Choroid plexus epithelial cell (primary cell): ENCODE data around the gene NKAIN2.

Experiments used
- DNase-seq: peaks from one replicate; pipeline ENCODE4 v3.0.0-alpha.2; 2010; ENCODE audit warnings: low read depth
- H3K4me3 ChIP-seq: 2 replicates; pipeline ENCODE4 v1.5.1; 2011; ENCODE audit warnings: low read depth, mild to moderate bottlenecking, control low read depth, low read length, moderate library complexity
- TF ChIP-seq, protein P1 (sequence below): conservative IDR thresholded peaks from 2 replicates; pipeline ENCODE4 v1.5.1; 2011; ENCODE audit warnings: low read depth, mild to moderate bottlenecking, control low read depth, inconsistent platforms, low read length, moderate library complexity

NKAIN2 gene

DNA sequence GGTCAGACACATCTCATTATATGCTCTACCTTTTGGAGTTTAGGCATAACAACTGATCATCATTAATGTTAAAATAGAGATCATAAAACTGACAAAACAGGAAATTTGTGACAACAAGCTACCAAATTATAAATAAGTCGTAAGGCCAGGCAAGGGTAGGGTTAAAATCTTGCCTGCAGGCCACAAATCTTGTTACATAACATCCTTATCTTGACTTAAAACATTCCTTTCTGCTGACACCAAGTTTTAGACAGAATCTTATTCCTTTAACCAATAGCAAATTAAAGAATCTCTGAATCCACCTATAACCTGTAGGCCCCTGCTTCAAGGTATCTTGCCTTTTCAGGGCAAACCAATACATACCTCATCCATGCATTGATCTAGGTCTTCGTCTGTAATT is 32.5 kb upstream of the NKAIN2 start:
- DNase-seq, result peak; percentile 49
- no peak overlapping the region for H3K4me3 ChIP-seq
- TF ChIP-seq, protein P1, sequence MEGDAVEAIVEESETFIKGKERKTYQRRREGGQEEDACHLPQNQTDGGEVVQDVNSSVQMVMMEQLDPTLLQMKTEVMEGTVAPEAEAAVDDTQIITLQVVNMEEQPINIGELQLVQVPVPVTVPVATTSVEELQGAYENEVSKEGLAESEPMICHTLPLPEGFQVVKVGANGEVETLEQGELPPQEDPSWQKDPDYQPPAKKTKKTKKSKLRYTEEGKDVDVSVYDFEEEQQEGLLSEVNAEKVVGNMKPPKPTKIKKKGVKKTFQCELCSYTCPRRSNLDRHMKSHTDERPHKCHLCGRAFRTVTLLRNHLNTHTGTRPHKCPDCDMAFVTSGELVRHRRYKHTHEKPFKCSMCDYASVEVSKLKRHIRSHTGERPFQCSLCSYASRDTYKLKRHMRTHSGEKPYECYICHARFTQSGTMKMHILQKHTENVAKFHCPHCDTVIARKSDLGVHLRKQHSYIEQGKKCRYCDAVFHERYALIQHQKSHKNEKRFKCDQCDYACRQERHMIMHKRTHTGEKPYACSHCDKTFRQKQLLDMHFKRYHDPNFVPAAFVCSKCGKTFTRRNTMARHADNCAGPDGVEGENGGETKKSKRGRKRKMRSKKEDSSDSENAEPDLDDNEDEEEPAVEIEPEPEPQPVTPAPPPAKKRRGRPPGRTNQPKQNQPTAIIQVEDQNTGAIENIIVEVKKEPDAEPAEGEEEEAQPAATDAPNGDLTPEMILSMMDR, result no peak

DNA sequence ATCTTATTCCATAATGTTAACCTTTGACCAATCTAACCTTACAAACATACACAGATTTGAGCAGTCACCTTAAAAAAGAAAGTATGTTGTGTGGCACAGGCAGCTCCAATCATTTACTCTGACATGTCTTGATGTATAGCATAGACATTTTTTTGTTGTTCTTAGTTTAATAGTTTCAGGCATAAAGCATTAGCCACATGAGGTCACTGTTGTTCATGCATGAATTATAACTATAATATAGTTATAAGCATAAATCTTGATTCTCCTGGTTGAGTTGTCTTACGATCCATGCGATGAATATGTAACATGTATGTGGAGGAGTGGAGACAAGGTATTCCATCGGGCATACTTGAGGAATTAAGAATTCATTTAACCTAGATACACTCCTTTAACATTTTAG is 26.1 kb upstream of the NKAIN2 start:
- peak; percentile 71 for DNase-seq
- no peak overlapping the region for H3K4me3 ChIP-seq
- TF ChIP-seq, protein P1, result peak; percentile 59

DNA sequence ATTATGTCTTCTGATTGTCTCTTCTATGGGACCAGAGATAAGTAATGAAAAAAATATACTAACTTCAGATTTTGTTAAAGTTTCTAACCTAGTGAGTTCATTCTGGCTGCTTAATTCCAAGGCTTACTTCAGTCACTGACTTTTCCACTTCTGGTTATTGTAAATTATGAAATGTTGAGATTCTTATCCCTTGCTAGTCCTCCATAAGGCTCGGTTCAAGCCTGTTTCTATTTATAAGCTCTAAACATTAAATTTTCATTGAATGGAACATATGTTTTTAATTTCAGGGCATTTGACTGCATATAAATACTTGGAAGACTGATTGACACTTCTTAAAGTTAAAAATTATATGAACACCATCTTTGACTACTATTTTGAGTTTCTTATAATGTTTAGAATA is 23.6 kb upstream of the NKAIN2 start:
- TF ChIP-seq, protein P1, result no peak
- DNase-seq, result no peak
- no peak overlapping the region for H3K4me3 ChIP-seq

DNA sequence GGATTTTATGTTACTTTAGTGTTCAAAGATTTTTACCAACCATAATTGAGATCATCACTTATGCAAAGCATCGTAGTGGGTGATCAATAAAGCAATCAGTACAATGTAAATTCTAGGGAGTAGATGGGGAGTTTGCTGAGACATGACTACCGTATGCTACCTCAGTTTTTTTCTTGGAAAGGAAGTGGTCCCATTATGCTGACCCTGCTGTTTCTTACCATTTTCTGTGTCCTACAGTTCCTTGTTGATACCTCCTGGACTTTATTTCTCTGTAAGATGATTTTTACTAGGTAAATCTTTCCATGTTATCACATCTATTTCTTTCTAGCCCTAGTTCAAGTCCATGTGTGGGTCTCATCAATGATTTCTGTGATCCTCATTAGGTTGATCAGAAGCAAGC is 19.3 kb upstream of the NKAIN2 start:
- H3K4me3 ChIP-seq, result no peak overlapping the region
- no peak for DNase-seq
- TF ChIP-seq, protein P1, result no peak

DNA sequence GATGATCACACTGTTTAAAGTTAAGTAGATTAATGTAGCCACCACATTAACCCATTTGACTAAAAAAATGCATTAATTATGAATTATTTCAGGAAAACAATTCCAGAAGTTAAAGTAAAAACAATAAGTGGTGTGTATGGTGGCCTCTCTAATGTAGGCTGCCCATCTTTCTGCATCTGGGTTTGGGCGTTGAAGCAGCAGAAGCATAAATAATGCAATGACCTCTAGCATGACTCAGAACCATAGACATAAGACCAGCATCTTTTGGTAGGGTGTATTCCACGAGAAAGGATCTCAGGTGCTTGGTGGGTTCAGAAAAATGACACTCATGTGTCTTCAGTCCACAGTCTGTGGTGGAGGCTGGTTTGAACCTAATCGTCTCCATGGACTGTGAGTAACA is 18.6 kb upstream of the NKAIN2 start:
- H3K4me3 ChIP-seq, result no peak overlapping the region
- TF ChIP-seq, protein P1, result no peak
- no peak for DNase-seq

DNA sequence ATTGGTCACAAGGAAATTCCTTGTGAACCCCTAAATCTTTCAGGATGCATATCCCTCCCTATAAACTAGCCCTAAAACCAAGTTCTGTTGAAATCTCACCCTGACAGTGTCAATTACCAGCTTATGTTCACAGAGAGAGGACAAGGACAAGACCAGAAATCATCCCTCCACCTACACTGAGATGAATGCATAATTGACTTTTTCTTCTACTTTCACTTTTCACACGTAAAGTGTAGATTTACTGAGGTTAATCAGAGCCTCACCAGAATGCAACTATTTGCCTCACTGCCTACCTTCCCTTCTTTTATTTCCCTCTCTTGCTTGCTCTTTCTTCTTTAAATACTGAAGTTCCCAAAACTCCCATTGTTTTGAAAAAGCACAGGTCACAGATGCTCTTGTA is 15.3 kb upstream of the NKAIN2 start:
- DNase-seq, result no peak
- TF ChIP-seq, protein P1, result no peak
- no peak overlapping the region for H3K4me3 ChIP-seq

DNA sequence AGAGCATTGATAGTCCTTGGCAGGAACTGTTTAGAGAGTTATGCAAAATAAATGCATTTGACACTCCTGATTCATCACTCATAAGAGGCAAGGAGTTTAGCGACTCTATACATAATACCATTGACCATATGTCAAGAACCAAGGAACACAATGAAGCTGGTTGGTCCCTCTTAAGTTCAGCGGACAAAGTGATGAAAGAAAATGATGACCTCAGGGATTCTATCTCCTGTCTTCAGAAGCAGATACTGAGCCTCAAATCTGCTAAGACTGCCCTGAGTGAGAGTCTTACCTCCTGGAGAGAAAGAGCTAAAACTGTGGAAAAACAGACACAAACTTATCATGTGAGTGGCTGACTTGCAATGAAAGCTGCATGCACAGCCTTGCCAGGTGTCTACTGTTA is 9.5 kb upstream of the NKAIN2 start:
- TF ChIP-seq, protein P1, result no peak
- DNase-seq, result no peak
- no peak overlapping the region for H3K4me3 ChIP-seq
